Stimulated activated memory B cell treated with anti-CD40 and anti-IgM and Interleukin-4, amounts not matched to agents 10 μg/mL and 1 μg/mL and 100 μg/mL, for 72 hours (primary cell): ENCODE measurements around the gene ZBTB39.
"Not testable (repeated sequence)": the region's sequence is repeated elsewhere in the genome, so short reads cannot be mapped to it uniquely, and the experiment has no call there.

Source experiments
- ATAC-seq: fragments of 150-1000 bp; cut with Tn5 transposase; 2 replicates; pipeline ENCODE4 v1.10.0; 2021
- H3K27ac Mint-ChIP-seq: one replicate; pipeline ENCODE4 v1.8.0; 2022; ENCODE audit warnings: mild to moderate bottlenecking, mixed read lengths
- H3K27me3 Mint-ChIP-seq: one replicate; pipeline ENCODE4 v1.8.0; 2022; ENCODE audit warnings: mixed read lengths
- H3K36me3 Mint-ChIP-seq: one replicate; pipeline ENCODE4 v1.8.0; 2022; ENCODE audit warnings: mixed read lengths
- H3K4me1 Mint-ChIP-seq: one replicate; pipeline ENCODE4 v1.8.0; 2022; ENCODE audit warnings: mixed read lengths
- H3K4me3 Mint-ChIP-seq: one replicate; pipeline ENCODE4 v1.8.0; 2022; ENCODE audit warnings: mild to moderate bottlenecking, moderate library complexity, mixed read lengths
- H3K9me3 Mint-ChIP-seq: one replicate; pipeline ENCODE4 v1.8.0; 2022; ENCODE audit warnings: mixed read lengths

Gene ZBTB39

GRCh38 chr12:57018353-57018752 lies 12.0 kb upstream of the ZBTB39 start:
- not testable (repeated sequence) for H3K36me3 Mint-ChIP-seq

GRCh38 chr12:57016348-57016747 lies 10.0 kb upstream of the ZBTB39 start, which contains the start of gene TAC3:
TSS of gene TAC3 (minus strand) at chr12:57016529. CDS start at chr12:57015797, 732 bp downstream.
- no peaks in the 10 kb centered on the region for H3K9me3 Mint-ChIP-seq
- no peak within 1 kb of the TSS for H3K4me3 Mint-ChIP-seq
- no peak for ATAC-seq
- no peaks in the 10 kb centered on the region for H3K36me3 Mint-ChIP-seq
- H3K27me3 Mint-ChIP-seq = no peaks in the 10 kb centered on the region
- H3K4me1 Mint-ChIP-seq = peaks cover 24% of the 10 kb centered on the region
- H3K27ac Mint-ChIP-seq = peak within 1 kb of the TSS; percentile 63

More at GRCh38 chr12:57018353-57018752, 12.0 kb upstream of the ZBTB39 start:
- not testable (repeated sequence) for ATAC-seq, H3K9me3 Mint-ChIP-seq, H3K27ac Mint-ChIP-seq, H3K27me3 Mint-ChIP-seq, H3K4me3 Mint-ChIP-seq, H3K4me1 Mint-ChIP-seq

DNA sequence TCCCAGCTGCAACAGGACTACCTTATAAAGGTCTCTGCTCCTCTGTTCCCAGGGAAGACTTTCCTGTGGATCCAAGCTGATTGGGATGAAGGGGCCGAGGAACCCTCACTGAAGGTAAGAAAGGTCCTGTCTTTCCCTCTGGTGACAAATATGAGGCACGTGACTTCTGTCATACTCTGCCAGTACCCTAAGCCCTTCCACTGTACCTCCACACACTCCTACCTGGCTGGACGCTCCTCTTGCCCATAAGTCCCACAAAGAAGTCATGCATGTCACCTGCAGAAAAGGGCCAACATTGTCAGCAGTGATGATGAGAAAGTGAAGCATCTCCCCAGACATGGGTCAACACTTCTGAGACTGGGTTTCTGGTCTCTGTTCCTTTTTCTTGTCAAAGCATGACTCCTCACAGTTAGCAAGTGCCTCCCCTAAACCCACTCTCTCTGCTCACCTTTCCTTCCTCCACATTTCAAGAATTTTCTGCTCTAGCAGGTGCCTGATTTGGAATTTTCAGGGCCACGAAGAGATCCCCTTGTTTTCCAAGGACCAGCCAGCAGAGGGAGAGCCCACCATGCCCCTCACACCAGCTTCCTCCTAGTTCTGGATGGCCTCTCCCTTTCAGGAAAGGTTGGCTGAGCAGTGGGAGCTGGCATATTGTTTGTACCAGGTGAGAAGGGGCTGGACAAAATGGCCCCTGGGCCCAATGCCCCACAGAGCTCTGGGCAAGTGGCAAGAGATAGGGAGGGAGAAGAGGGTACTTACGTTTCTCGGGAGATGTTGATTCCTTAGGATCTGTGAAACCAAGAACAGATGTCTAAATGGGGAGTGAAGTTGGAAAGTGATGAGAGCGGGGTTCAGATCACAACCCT lies 6.5 kb upstream of the ZBTB39 start:
- Mint-ChIP-seq H3K9me3 (no peaks in the 10 kb centered on the region), H3K27ac (peak overlapping the region; percentile 21), H3K4me3 (no peak overlapping the region), H3K4me1 (peaks cover 20% of the 10 kb centered on the region), H3K27me3 (no peaks in the 10 kb centered on the region), H3K36me3 (no peaks in the 10 kb centered on the region)
- peak; percentile 92 for ATAC-seq

GRCh38 chr12:57011438-57012424 lies 5.4 kb upstream of the ZBTB39 start:
- peak overlapping the region; percentile 1 for H3K4me3 Mint-ChIP-seq
- ATAC-seq = peak; percentile 63
- H3K4me1 Mint-ChIP-seq = peaks cover 26% of the 10 kb centered on the region
- H3K27me3 Mint-ChIP-seq = no peaks in the 10 kb centered on the region
- H3K9me3 Mint-ChIP-seq = no peaks in the 10 kb centered on the region
- peak overlapping the region; percentile 50 for H3K27ac Mint-ChIP-seq
- no peaks in the 10 kb centered on the region for H3K36me3 Mint-ChIP-seq

DNA sequence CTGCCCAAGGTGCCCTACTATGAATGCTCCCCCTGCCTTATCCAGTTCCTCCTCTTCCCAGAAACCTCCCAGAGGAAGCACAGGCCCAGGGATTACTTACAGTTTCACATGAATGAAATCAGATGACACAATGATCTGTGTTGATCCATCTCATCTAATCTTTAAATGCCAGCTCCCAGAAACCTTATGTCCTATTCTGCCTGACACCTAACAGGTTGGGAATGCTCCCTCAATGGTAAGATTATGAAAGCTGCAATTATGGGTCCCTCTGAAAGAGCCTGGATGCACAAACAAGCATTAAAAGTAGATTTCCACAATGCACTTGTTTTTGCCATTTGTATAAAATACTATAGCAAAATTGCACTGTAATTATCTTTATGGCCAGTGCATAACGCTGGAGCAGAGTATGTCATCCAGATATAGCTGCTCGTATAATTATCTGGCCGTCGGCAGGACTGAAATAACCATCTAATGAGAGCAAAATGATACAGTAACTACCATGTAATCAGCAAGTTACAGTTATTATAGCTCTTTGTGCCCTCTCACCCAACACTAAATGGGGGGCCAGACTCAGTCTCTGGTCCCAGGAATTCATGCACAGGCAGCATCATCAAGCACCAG lies 4.4 kb upstream of the ZBTB39 start:
- Mint-ChIP-seq H3K27me3 (no peaks in the 10 kb centered on the region), H3K9me3 (no peaks in the 10 kb centered on the region), H3K4me1 (peaks cover 31% of the 10 kb centered on the region), H3K27ac (peak overlapping the region; percentile 50), H3K36me3 (no peaks in the 10 kb centered on the region), H3K4me3 (no peak overlapping the region)
- no peak for ATAC-seq

DNA sequence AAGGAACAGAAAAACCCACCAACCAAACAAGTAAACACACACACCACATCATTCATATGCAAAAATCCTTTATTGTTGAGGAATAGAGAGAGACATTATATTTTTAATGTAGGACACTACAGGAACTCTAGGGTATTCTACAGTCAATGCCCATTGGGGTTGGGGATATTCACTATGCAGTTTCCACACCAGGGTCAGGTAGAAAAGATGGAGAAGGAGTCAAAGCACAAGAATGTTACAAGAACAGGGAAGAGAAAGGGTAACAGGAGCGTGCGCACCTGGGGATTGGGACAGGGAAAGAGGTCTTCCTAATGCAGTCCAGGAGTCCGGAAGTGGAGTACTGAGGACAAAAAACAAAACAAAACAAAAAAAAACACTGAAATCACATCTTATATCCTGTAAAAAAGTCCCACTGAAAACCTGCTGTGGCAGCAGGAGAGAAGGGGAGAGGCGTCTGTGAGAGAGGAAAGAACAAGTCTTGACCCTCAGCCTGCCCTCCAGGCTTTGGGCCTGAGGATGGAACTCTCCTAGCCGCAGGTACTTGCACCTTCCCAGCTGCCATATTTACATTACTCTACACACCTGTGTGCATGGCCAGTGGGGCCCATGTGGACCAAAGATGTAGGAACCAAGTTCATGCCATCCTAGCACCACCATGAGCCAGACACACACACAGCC lies 3.7 kb upstream of the ZBTB39 start:
- Mint-ChIP-seq H3K4me1 (peaks cover 37% of the 10 kb centered on the region), H3K27ac (no peak overlapping the region), H3K27me3 (no peaks in the 10 kb centered on the region), H3K36me3 (no peaks in the 10 kb centered on the region), H3K4me3 (no peak overlapping the region), H3K9me3 (no peaks in the 10 kb centered on the region)
- ATAC-seq = no peak

DNA sequence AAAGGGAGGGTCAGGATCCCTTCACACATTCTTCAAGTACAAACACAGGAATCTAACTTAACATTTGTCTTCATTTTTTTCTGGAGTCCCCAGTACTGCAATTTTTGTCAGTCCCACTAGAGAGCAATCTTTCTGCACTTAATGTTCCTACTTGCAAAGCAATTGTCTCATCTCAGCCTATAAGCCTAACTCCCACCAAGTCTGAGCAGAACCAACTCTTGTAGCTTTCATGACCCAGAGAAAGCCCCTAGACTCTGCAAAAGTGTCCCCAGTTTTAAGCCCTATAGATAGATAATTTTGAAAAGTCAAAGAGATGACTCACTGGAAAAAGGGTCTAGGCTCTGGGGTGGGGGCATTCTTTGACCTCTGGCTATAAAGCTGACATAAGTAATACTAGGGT lies 1.8 kb upstream of the ZBTB39 start:
- Mint-ChIP-seq H3K36me3 (peaks cover 14% of the 10 kb centered on the region), H3K4me3 (no peak overlapping the region), H3K9me3 (no peaks in the 10 kb centered on the region), H3K4me1 (peaks cover 45% of the 10 kb centered on the region), H3K27me3 (no peaks in the 10 kb centered on the region), H3K27ac (no peak overlapping the region)
- no peak for ATAC-seq

GRCh38 chr12:57006809-57007475 lies 596 bp upstream of the ZBTB39 start:
- H3K4me1 Mint-ChIP-seq = peaks cover 42% of the 10 kb centered on the region
- no peak for ATAC-seq

GRCh38 chr12:57004651-57005050 lies 1.7 kb downstream of the ZBTB39 start:
- Mint-ChIP-seq H3K27ac (no peak overlapping the region), H3K4me3 (no peak overlapping the region), H3K36me3 (peaks cover 28% of the 10 kb centered on the region), H3K9me3 (no peaks in the 10 kb centered on the region), H3K4me1 (peaks cover 54% of the 10 kb centered on the region), H3K27me3 (no peaks in the 10 kb centered on the region)
- ATAC-seq = no peak

More at GRCh38 chr12:57006809-57007475, 596 bp upstream of the ZBTB39 start:
- Mint-ChIP-seq H3K4me3 (peak overlapping the region; percentile 78), H3K36me3 (peaks cover 22% of the 10 kb centered on the region), H3K27me3 (no peaks in the 10 kb centered on the region), H3K9me3 (no peaks in the 10 kb centered on the region), H3K27ac (peak overlapping the region; percentile 84)

DNA sequence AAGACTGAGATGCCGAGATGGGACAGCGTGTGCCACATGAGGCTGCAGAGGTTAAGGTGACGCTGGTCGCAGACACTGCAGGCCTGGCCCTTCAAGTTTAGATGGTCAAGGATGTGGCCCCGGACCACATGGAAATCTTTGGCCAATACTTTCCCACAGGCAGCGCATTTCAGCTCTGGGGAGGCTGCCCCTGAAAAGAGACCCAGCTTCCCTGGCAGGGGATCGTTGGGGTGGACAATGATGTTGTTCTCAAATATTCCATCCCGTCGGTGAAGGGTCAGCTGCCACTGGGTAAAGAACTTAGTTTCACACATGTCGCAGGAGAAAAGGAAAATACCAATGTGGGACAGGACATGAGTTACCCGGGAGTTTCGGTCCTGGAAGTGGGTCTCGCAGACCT lies 3.0 kb downstream of the ZBTB39 start:
- H3K27ac Mint-ChIP-seq = no peak overlapping the region
- peaks cover 32% of the 10 kb centered on the region for H3K36me3 Mint-ChIP-seq
- H3K27me3 Mint-ChIP-seq = no peaks in the 10 kb centered on the region
- no peaks in the 10 kb centered on the region for H3K9me3 Mint-ChIP-seq
- H3K4me1 Mint-ChIP-seq = peaks cover 67% of the 10 kb centered on the region
- no peak overlapping the region for H3K4me3 Mint-ChIP-seq
- no peak for ATAC-seq

GRCh38 chr12:57001448-57001906 lies 4.9 kb downstream of the ZBTB39 start:
- Mint-ChIP-seq H3K36me3 (peaks cover 39% of the 10 kb centered on the region), H3K9me3 (no peaks in the 10 kb centered on the region), H3K27ac (peak overlapping the region; percentile 19), H3K27me3 (no peaks in the 10 kb centered on the region), H3K4me3 (no peak overlapping the region), H3K4me1 (peaks cover 63% of the 10 kb centered on the region)
- ATAC-seq = no peak

GRCh38 chr12:57000393-57000792 lies 6.0 kb downstream of the ZBTB39 start:
- Mint-ChIP-seq H3K27me3 (no peaks in the 10 kb centered on the region), H3K9me3 (no peaks in the 10 kb centered on the region), H3K4me3 (no peak overlapping the region), H3K27ac (peak overlapping the region; percentile 20), H3K4me1 (peaks cover 57% of the 10 kb centered on the region), H3K36me3 (peaks cover 49% of the 10 kb centered on the region)
- ATAC-seq = no peak

DNA sequence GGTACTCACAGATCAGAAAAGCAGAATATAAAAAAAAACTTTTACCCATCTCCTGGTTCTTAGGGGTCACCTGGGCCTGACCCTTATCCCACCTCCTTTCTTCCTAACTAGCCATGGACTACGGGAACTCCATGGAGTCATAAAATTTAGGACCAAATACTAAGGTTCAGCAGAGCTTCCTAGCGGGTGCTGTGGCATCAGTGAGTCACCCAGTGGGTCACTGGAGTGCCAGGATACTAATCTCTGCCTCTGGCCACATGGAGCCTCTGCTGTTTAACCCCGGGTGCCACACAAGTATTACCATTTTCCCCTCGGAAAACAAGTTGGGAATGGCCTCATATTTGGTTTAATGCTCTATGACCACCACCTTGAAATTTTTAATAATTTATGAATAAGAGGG lies 6.9 kb downstream of the ZBTB39 start:
- H3K9me3 Mint-ChIP-seq = no peaks in the 10 kb centered on the region
- peak overlapping the region; percentile 1 for H3K4me3 Mint-ChIP-seq
- peaks cover 49% of the 10 kb centered on the region for H3K4me1 Mint-ChIP-seq
- peaks cover 54% of the 10 kb centered on the region for H3K36me3 Mint-ChIP-seq
- no peak for ATAC-seq
- no peaks in the 10 kb centered on the region for H3K27me3 Mint-ChIP-seq
- H3K27ac Mint-ChIP-seq = peak overlapping the region; percentile 46

- Mint-ChIP-seq H3K4me3 (peak overlapping the region; percentile 1), H3K27me3 (no peaks in the 10 kb centered on the region), H3K4me1 (peaks cover 44% of the 10 kb centered on the region), H3K9me3 (no peaks in the 10 kb centered on the region), H3K27ac (peak overlapping the region; percentile 46), H3K36me3 (peaks cover 50% of the 10 kb centered on the region)
- peak; percentile 76 for ATAC-seq
Observed at GRCh38 chr12:56998981-56999380, 7.4 kb downstream of the ZBTB39 start.
